ENCODE data around the gene KCNIP1. TPM values are rescaled to one million over a fixed set of nuclear protein-coding genes. Genes with fewer than 3 reads are reported as not detected.
A peak's percentile ranks its signal among the peaks of the same experiment; 100 is the strongest.

KCNIP1 gene
- total RNA-seq, 2 experiments from 2014 or later: not detected

- Mint-ChIP-seq H3K4me3 (no peak overlapping the region), H3K9me3 (no peaks in the 10 kb centered on the region), H3K4me1 (no peaks in the 10 kb centered on the region), H3K27ac (no peak overlapping the region), H3K36me3 (ENCODE audit: low read depth) (no peaks in the 10 kb centered on the region), H3K27me3 (peaks cover 33% of the 10 kb centered on the region)
- DNase-seq: no peak
- CTCF ChIA-PET: no interaction called here
- POLR2A ChIA-PET: no interaction called here
Measured at GRCh38 chr5:170475294-170476000, 28.4 kb upstream of the KCNIP1 start.

GRCh38 chr5:170476704-170477103, 27.1 kb upstream of the KCNIP1 start:
- no peak for DNase-seq
- ChIA-PET POLR2A (no interaction called here), CTCF (no interaction called here)
- Mint-ChIP-seq H3K27me3 (peaks cover 33% of the 10 kb centered on the region), H3K27ac (no peak overlapping the region), H3K9me3 (no peaks in the 10 kb centered on the region), H3K4me1 (no peaks in the 10 kb centered on the region), H3K4me3 (no peak overlapping the region), H3K36me3 (ENCODE audit: low read depth) (no peaks in the 10 kb centered on the region)

DNA sequence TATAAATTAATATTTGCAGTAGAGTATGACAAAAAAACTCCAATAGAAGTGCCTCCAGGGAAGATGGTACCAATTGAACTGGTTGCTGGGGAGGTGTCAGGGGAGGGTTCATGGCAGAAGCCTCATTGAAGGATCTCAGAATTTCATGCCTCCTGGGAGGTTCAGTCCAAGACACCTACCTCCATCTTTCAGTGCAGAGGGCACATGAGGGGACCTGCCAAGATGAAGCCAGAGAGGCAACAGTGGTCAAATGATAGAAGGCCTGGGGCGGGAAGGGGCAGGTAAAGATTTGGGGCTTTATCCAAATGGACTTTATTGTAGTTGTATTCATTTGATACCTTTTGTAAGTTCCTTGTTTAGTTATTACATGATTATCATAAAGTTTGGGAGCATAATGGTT, 25.9 kb upstream of the KCNIP1 start:
- Mint-ChIP-seq H3K4me3 (no peak overlapping the region), H3K9me3 (no peaks in the 10 kb centered on the region), H3K27me3 (peaks cover 38% of the 10 kb centered on the region), H3K36me3 (ENCODE audit: low read depth) (no peaks in the 10 kb centered on the region), H3K4me1 (no peaks in the 10 kb centered on the region), H3K27ac (no peak overlapping the region)
- CTCF ChIA-PET: no interaction called here
- POLR2A ChIA-PET: no interaction called here
- DNase-seq: peak; percentile 2

GRCh38 chr5:170478306-170478705, 25.5 kb upstream of the KCNIP1 start:
- no peak overlapping the region for H3K4me3 Mint-ChIP-seq
- H3K4me1 Mint-ChIP-seq: no peaks in the 10 kb centered on the region
- POLR2A ChIA-PET: no interaction called here
- no peak for DNase-seq
- H3K9me3 Mint-ChIP-seq: no peaks in the 10 kb centered on the region
- H3K27ac Mint-ChIP-seq: no peak overlapping the region
- peaks cover 38% of the 10 kb centered on the region for H3K27me3 Mint-ChIP-seq
- CTCF ChIA-PET: no interaction called here
- H3K36me3 Mint-ChIP-seq (ENCODE audit: low read depth): no peaks in the 10 kb centered on the region

GRCh38 chr5:170479484-170479883, 24.3 kb upstream of the KCNIP1 start:
- ChIA-PET POLR2A (no interaction called here), CTCF (no interaction called here)
- DNase-seq: no peak
- Mint-ChIP-seq H3K27ac (no peak overlapping the region), H3K9me3 (no peaks in the 10 kb centered on the region), H3K4me1 (no peaks in the 10 kb centered on the region), H3K27me3 (peaks cover 36% of the 10 kb centered on the region), H3K4me3 (no peak overlapping the region), H3K36me3 (ENCODE audit: low read depth) (no peaks in the 10 kb centered on the region)

DNA sequence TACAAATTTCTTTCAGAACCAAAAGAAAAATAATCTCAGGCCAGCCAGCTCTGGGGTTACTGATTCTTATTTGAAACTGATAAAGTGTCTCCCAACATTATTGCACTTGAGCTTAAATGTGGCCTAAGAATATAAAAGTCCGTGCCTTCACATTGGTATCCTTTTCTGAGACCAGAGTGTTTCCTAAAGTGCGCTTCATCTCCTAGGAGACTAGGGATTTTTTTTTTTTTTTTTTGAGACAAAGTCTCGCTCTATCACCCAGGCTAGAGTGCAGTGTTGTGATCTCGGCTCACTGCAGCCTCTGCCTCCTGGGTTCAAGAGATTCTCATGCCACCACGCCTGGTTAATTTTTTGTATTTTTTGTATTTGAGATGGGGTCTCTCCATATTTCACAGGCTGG, 23.6 kb upstream of the KCNIP1 start:
- H3K27ac Mint-ChIP-seq: no peak overlapping the region
- ChIA-PET POLR2A (no interaction called here), CTCF (no interaction called here)

DNA sequence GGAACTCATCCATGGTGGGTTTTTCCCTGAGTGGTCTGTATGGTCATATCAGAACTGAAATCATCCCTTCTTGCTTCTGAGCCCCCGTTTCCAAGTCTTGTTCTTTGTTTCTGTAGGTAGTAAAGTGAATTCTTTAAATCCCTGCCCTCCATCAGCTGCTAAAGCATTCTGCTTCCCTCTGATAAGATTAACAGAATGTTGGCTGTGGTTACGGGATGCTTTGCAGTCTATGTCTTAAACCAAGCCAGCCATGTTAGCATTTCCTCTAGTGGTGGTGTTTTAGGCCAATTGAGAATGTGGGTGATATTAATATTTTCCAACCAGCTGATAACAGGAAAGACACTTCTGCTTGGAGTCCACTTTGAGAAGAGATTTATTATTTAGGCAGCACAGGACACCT, 22.0 kb upstream of the KCNIP1 start:
- peaks cover 22% of the 10 kb centered on the region for H3K27me3 Mint-ChIP-seq
- no peak overlapping the region for H3K27ac Mint-ChIP-seq
- no peaks in the 10 kb centered on the region for H3K4me1 Mint-ChIP-seq
- ChIA-PET POLR2A (no interaction called here), CTCF (no interaction called here)
- no peak overlapping the region for H3K4me3 Mint-ChIP-seq
- no peak for DNase-seq
- no peaks in the 10 kb centered on the region for H3K9me3 Mint-ChIP-seq
- no peaks in the 10 kb centered on the region for H3K36me3 Mint-ChIP-seq (ENCODE audit: low read depth)

More for the DNA sequence above, 23.6 kb upstream of the KCNIP1 start:
- peaks cover 33% of the 10 kb centered on the region for H3K27me3 Mint-ChIP-seq
- H3K36me3 Mint-ChIP-seq (ENCODE audit: low read depth): no peaks in the 10 kb centered on the region
- H3K9me3 Mint-ChIP-seq: no peaks in the 10 kb centered on the region
- H3K4me1 Mint-ChIP-seq: no peaks in the 10 kb centered on the region
- H3K4me3 Mint-ChIP-seq: no peak overlapping the region
- no peak for DNase-seq

DNA sequence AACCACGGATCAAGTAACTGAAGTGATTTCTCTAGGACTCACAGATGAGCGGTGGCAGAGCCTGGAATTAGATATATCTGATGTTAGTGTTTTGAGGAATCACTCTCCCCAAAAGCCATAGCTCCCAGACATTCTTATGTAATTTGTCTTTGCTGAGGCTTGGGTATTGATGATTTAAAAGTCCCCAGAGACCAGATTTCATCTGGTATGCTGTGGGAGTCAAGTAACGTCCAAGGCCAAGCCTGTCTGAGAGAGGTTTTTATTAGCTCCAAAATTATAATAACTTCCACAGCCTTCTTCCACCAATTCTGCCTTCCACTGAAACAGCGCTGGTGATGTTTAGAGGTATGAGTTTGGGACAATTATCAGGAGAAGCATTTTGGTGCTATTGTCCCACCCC, 21.3 kb upstream of the KCNIP1 start:
- Mint-ChIP-seq H3K27ac (no peak overlapping the region), H3K27me3 (peaks cover 21% of the 10 kb centered on the region), H3K9me3 (no peaks in the 10 kb centered on the region), H3K36me3 (ENCODE audit: low read depth) (no peaks in the 10 kb centered on the region), H3K4me3 (no peak overlapping the region), H3K4me1 (no peaks in the 10 kb centered on the region)
- ChIA-PET POLR2A (no interaction called here), CTCF (no interaction called here)
- DNase-seq: no peak

DNA sequence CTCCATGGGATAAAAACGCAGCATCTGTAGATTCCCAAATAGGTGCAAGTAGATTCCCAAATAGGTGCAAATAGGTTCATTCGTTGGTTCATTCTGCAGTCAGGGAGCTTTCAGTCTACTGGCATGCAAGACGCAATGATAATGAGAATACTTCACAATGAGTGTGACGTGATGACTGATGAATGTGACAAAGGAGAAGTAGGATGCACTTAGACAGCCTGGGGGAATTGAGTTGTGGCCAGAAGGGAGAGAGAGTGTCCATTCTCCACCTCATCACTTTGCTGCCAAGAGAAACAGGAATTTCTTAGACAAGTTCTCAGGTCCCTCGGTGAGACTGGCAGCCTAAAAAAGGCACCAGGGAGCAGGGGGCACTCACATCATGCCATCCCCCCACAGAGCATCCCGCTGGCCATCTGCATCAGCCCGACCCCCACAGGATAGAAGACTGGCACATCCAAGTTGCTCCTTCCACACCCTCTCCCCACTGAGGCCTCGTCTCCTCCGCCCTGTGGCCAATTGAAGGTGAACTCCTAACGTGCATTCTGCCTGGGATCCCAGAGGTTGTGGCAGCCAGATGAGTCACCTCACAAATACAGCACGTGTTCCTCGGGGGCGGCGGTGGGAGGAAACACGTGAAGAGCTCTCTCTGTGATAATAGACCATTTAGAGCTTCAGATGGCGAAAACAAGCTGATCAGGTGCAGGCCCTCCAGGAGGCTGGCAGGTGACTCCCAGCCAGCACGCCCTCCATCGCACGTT, 19.9 kb upstream of the KCNIP1 start:
- no peaks in the 10 kb centered on the region for H3K36me3 Mint-ChIP-seq (ENCODE audit: low read depth)
- peaks cover 20% of the 10 kb centered on the region for H3K27me3 Mint-ChIP-seq
- no peaks in the 10 kb centered on the region for H3K4me1 Mint-ChIP-seq
- no peak overlapping the region for H3K27ac Mint-ChIP-seq
- ChIA-PET POLR2A (no interaction called here), CTCF (no interaction called here)
- H3K4me3 Mint-ChIP-seq: no peak overlapping the region
- H3K9me3 Mint-ChIP-seq: no peaks in the 10 kb centered on the region
- no peak for DNase-seq

GRCh38 chr5:170484459-170484831, 19.4 kb upstream of the KCNIP1 start:
- H3K4me1 Mint-ChIP-seq: no peaks in the 10 kb centered on the region
- H3K4me3 Mint-ChIP-seq: no peak overlapping the region
- peaks cover 18% of the 10 kb centered on the region for H3K27me3 Mint-ChIP-seq
- H3K27ac Mint-ChIP-seq: no peak overlapping the region
- no peak for DNase-seq
- ChIA-PET POLR2A (no interaction called here), CTCF (no interaction called here)
- H3K9me3 Mint-ChIP-seq: no peaks in the 10 kb centered on the region
- no peaks in the 10 kb centered on the region for H3K36me3 Mint-ChIP-seq (ENCODE audit: low read depth)

GRCh38 chr5:170484847-170485615, 18.8 kb upstream of the KCNIP1 start:
- POLR2A ChIA-PET: no interaction called here
- no peak overlapping the region for H3K27ac Mint-ChIP-seq
- no peaks in the 10 kb centered on the region for H3K9me3 Mint-ChIP-seq
- H3K4me1 Mint-ChIP-seq: no peaks in the 10 kb centered on the region
- H3K4me3 Mint-ChIP-seq: no peak overlapping the region
- no peaks in the 10 kb centered on the region for H3K36me3 Mint-ChIP-seq (ENCODE audit: low read depth)
- H3K27me3 Mint-ChIP-seq: peaks cover 18% of the 10 kb centered on the region
- CTCF ChIA-PET: no interaction called here
- DNase-seq: no peak

- CTCF ChIA-PET: no interaction called here
- POLR2A ChIA-PET: no interaction called here
- H3K27ac Mint-ChIP-seq: no peak overlapping the region
- DNase-seq: no peak
- H3K36me3 Mint-ChIP-seq (ENCODE audit: low read depth): no peaks in the 10 kb centered on the region
- H3K4me3 Mint-ChIP-seq: no peak overlapping the region
- no peaks in the 10 kb centered on the region for H3K9me3 Mint-ChIP-seq
- H3K4me1 Mint-ChIP-seq: no peaks in the 10 kb centered on the region
- peaks cover 18% of the 10 kb centered on the region for H3K27me3 Mint-ChIP-seq
Measured at GRCh38 chr5:170485616-170485911, 18.3 kb upstream of the KCNIP1 start.

GRCh38 chr5:170486371-170486770, 17.4 kb upstream of the KCNIP1 start:
- no peak overlapping the region for H3K27ac Mint-ChIP-seq
- CTCF ChIA-PET: no interaction called here

DNA sequence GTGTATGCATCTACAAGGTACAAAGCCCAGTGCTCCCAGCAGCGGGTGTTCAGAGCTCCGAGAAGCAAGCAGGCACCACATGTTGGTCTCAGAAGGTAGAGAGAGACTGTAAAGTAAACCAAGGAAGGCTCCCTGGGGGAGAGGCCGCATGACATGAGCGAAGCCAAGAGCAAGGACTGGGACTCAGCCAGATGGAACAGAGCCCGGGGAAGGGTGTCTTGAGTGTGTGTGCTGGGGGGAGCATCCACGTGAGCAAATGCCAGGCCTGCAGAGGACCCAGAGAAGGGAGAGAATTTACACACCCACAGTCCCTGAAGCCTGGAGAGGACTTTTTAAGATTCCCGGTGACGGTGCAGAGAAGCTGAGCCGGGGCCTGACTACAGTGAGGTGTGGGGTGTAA, 15.2 kb upstream of the KCNIP1 start:
- Mint-ChIP-seq H3K9me3 (no peaks in the 10 kb centered on the region), H3K27ac (no peak overlapping the region), H3K4me3 (no peak overlapping the region), H3K4me1 (no peaks in the 10 kb centered on the region), H3K27me3 (peaks cover 13% of the 10 kb centered on the region), H3K36me3 (ENCODE audit: low read depth) (no peaks in the 10 kb centered on the region)
- CTCF ChIA-PET: no interaction called here
- POLR2A ChIA-PET: no interaction called here
- DNase-seq: no peak

More at GRCh38 chr5:170486371-170486770, 17.4 kb upstream of the KCNIP1 start:
- no peaks in the 10 kb centered on the region for H3K9me3 Mint-ChIP-seq
- H3K27me3 Mint-ChIP-seq: peaks cover 13% of the 10 kb centered on the region
- no peak for DNase-seq
- H3K4me1 Mint-ChIP-seq: no peaks in the 10 kb centered on the region
- no peaks in the 10 kb centered on the region for H3K36me3 Mint-ChIP-seq (ENCODE audit: low read depth)
- no peak overlapping the region for H3K4me3 Mint-ChIP-seq
- POLR2A ChIA-PET: no interaction called here
